ENCODE results near the gene GNB1. TPM values are rescaled to one million over a fixed set of nuclear protein-coding genes. Genes with fewer than 3 reads are reported as not detected.

GNB1 gene
- total RNA-seq, 1 experiment from 2014 or later, result 400 TPM

DNA sequence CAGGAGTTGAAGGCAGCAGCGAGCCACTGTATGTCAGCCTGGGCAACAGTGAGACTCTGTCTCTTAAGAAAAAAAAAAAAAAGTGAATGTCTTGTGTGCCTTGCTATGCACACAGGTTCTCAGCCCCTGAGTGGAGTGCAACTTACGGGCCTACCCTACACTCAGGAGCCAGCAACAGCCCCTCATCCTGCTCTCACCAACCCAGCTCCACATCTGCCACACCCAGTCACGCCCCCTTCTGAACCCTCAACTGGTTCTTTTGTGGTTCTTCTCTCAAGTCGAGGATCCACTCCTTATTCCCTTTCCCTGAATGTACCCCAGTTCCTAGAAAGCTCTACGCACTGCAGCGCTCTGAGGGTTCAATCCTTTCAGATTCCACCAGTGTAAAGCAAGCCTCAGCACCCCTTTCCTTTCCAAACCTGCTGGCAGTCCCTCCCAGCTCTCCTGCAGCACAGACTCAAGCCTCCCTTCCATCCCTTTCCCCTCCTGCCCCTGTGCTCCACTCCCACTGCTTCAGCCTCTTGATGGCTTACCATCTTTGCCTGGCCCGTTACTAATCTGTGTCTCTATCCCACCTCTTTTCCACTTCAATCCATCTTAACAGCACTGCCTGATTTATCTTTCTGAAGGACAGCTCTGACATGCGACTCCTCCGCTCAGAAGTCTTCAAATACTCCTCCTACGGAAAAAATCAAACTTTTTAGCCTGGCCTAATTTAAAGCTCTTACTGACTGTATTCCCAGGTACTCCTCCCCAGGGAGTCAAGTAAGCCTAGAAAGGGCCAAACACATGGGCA is 38.1 kb downstream of the GNB1 start:
- no peaks in the 10 kb centered on the region for H3K9me3 Mint-ChIP-seq
- Histone ChIP-seq H3K23ac (ENCODE audit: insufficient read length, low read depth, low read length) (no peak overlapping the region), H2BK120ac (ENCODE audit: low read depth, low read length, poor library complexity, severe bottlenecking) (no peak overlapping the region), H3K27ac (ENCODE audit: insufficient read length, low read depth, low read length) (peak overlapping the region; percentile 6), H3K4ac (ENCODE audit: low read depth, low read length) (no peak overlapping the region), H4K91ac (ENCODE audit: insufficient read length, low read depth, low read length) (no peak overlapping the region), H3K18ac (ENCODE audit: insufficient read length, low read depth, low read length) (no peak overlapping the region), H3K27me3 (ENCODE audit: insufficient read depth, low read length) (no peaks in the 10 kb centered on the region), H2AK5ac (ENCODE audit: insufficient read length, low read length) (no peak overlapping the region), H3K79me2 (ENCODE audit: insufficient read depth, low read length) (peaks cover 42% of the 10 kb centered on the region), H3K9ac (ENCODE audit: extremely low read depth, insufficient read length, low read length) (no peak overlapping the region), H3K4me2 (ENCODE audit: insufficient read depth, insufficient read length, low read length) (no peak overlapping the region), H3K56ac (ENCODE audit: insufficient read length, low read depth, low read length) (no peak overlapping the region), H3K9me3 (ENCODE audit: control insufficient read depth, low read depth, low read length) (no peaks in the 10 kb centered on the region), H3T11ph (ENCODE audit: low read length) (no peak overlapping the region), H2BK12ac (ENCODE audit: insufficient read length, low read depth, low read length) (no peak overlapping the region), H2BK15ac (ENCODE audit: low read depth, low read length) (no peak overlapping the region; the same call in 1 of the 2 replicates), H3K79me1 (ENCODE audit: insufficient read depth, low read depth, low read length, poor library complexity, severe bottlenecking) (peaks cover 10% of the 10 kb centered on the region), H2AFZ (ENCODE audit: low read length) (no peak overlapping the region), H3K23me2 (ENCODE audit: insufficient read length, low read depth, low read length, poor library complexity, severe bottlenecking) (no peaks in the 10 kb centered on the region), H2BK20ac (ENCODE audit: low read depth, low read length, poor library complexity, severe bottlenecking) (no peak overlapping the region), H4K8ac (replicated peaks; ENCODE audit: insufficient read length, low read depth, low read length) (no peak overlapping the region), H3K4me1 (ENCODE audit: insufficient read depth, low read length) (peaks cover 3% of the 10 kb centered on the region; the same call in 1 of the 2 replicates), H4K20me1 (ENCODE audit: control insufficient read depth, insufficient read depth, insufficient read length) (no peaks in the 10 kb centered on the region), H2BK5ac (ENCODE audit: insufficient read length, low read length) (no peak overlapping the region), H3K14ac (ENCODE audit: insufficient read depth, low read length) (no peak overlapping the region), H4K5ac (ENCODE audit: insufficient read length, low read depth, low read length) (no peak overlapping the region)
- peaks cover 5 to 13% (median 13%) of the 10 kb centered on the region in 3 experiments; a peak in 6 of 7 replicates for H3K36me3 Mint-ChIP-seq (ENCODE audit: insufficient read depth in 1 of 3, low read depth in 3 of 3)
- peaks cover 31 to 37% of the 10 kb centered on the region in 2 experiments for H3K4me1 Mint-ChIP-seq
- TF ChIP-seq, protein P1, sequence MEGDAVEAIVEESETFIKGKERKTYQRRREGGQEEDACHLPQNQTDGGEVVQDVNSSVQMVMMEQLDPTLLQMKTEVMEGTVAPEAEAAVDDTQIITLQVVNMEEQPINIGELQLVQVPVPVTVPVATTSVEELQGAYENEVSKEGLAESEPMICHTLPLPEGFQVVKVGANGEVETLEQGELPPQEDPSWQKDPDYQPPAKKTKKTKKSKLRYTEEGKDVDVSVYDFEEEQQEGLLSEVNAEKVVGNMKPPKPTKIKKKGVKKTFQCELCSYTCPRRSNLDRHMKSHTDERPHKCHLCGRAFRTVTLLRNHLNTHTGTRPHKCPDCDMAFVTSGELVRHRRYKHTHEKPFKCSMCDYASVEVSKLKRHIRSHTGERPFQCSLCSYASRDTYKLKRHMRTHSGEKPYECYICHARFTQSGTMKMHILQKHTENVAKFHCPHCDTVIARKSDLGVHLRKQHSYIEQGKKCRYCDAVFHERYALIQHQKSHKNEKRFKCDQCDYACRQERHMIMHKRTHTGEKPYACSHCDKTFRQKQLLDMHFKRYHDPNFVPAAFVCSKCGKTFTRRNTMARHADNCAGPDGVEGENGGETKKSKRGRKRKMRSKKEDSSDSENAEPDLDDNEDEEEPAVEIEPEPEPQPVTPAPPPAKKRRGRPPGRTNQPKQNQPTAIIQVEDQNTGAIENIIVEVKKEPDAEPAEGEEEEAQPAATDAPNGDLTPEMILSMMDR (conservative IDR thresholded peaks at IDR 0.05), result no peak
- DNase-seq, result no peak
- H3K27me3 Mint-ChIP-seq (ENCODE audit: low read depth), result no peaks in the 10 kb centered on the region
- WGBS (ENCODE audit: extremely low coverage, insufficient read length, low lambda C conversion rate), result no CpG with 5 or more reads among the region's 10 CpGs
- no peak overlapping the region for H3K4me3 Mint-ChIP-seq
- H3K27ac Mint-ChIP-seq, result peak overlapping the region in 2 of 3 experiments; percentile 27 to 28; a peak in 4 of 7 replicates

Data from H9 (cell line).